HPDE6-E6E7 (cell line): Measurements from ENCODE around the gene ABCB9.
"Not testable (repeated sequence)": the region's sequence is repeated elsewhere in the genome, so short reads cannot be mapped to it uniquely, and the experiment has no call there.

Source experiments
- DNase-seq: peaks from one replicate; pipeline ENCODE4 v3.0.0; 2011; ENCODE audit warnings: missing footprints; ENCODE audit errors: extremely low spot score

Gene ABCB9

GRCh38 chr12:122965851-122966742, at the start of gene ABCB9:
TSS of gene ABCB9 (minus strand) at chr12:122966463. CDS start at chr12:122960235, 6,228 bp downstream.
- DNase-seq: peak; percentile 94

DNA sequence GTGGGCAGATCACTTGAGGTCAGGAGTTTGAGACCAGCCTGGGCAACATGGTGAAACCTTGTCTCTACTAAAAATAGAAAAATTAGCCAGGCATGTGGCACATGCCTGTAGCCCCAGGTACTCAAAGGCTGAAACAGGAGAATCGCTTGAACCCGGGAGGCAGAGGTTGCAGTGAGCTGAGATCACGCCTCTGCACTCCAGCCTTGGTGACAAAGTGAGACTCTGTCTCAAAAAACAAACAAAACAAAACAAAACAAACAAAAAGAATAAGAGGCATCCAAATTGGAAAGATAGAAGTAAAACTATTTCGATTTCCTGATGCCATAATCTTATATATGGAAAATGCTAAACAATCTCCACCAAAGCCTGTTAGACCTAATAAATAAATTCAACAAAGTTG, 48.2 kb upstream of the ABCB9 start:
- not testable (repeated sequence) for DNase-seq

- DNase-seq: no peak
Observed at GRCh38 chr12:123013185-123014095, 47.2 kb upstream of the ABCB9 start.

GRCh38 chr12:123011701-123012100, 45.4 kb upstream of the ABCB9 start:
- no peak for DNase-seq

DNA sequence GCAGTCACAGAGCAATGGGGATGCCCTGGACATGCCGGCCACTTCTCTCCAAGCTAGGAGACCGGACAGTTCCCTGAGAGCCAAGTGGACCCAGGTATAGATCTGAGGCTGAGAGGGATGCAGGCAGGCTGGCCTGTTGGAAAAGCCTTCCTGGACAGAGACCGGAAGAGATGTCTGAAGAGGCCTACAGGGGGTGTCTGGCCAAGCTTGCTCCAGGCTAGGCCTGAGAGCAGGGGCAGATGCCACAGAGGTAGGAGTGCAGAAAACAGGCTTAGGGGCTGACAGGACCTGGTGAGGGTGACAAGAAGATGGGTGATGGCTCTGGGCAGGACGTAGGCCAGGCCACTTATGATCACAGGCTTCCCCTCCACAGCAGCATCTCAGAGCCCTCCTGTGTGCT, 44.4 kb upstream of the ABCB9 start:
- DNase-seq: no peak

DNA sequence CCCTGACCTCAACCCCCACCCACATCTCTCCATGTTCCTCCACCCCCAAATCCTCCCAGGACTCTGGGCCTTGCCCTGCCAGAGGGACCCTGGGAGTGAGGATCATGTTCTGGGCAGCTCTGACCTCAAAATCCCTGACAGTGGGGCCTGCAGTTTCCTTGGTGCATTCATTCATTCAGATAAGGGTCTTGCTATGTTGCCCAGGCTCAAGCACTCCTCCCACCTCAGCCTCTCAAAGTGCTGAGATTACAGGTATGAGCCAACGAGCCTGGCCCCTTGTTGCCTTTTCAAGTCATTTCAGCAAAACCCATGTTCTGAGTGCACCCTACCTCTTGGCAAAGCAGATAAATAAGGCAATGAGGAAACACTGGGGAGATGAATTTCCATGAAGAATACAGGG, 43.8 kb upstream of the ABCB9 start:
- DNase-seq: no peak

DNA sequence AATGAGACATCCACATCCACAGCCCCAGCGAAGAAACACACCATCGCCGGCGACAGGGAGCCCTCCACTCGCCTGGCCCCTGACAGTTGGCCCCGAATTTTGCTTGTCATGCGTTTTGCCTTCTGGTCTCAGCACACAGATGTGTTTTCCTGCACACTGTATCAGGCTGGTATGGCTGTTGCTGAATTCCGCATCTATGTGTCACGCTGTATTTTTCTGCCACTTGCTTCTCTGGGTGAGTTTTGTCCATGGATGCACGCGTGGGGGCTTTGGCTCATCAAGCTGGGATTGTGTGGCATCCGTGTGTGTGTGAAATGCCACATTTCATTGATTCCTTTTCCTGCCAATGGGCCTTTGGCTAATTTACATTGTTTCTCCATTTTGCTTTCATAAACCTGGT, 40.7 kb upstream of the ABCB9 start:
- no peak for DNase-seq

- DNase-seq: no peak
Observed at GRCh38 chr12:123005081-123005626, 38.9 kb upstream of the ABCB9 start.

GRCh38 chr12:123004287-123004686, 38.0 kb upstream of the ABCB9 start:
- DNase-seq: no peak

DNA sequence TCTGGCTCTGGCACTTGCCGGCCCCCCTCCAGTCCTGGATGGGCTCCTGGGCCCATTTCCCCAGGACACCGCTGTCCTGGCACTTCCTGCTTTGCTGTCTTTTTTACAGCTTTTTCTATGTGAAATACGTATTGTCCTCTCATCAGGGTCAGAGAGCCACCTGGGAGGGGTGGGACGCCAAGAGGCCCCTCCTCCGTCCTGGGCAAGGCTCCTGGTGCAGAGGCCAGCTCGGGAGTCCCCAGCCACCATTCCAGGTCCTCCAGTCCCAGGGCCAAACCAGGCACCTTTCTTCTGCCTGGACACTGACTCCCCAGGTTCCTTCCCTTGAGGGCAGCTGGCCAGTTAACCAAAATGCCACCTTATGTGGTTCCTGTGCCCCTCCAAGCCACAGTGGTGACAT, 37.0 kb upstream of the ABCB9 start:
- DNase-seq: no peak

DNA sequence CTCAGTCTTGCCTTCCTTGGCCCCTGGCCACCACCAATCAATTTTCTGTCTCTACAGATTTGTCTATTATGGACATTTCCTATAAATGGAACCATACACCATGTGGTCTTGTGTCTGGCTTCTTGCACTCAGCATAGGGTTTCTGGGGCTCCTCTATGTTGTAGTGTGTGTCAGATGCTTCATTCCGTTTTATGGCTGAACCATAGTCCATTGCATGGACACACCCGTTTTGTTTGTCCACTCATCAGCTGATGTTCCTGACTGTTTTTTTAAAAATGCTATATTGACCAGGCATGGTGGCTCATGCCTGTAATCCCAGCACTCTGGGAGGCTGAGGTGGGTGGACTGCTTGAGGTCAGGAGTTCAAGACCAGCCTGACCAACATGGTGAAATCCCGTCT, 35.2 kb upstream of the ABCB9 start:
- no peak for DNase-seq

DNA sequence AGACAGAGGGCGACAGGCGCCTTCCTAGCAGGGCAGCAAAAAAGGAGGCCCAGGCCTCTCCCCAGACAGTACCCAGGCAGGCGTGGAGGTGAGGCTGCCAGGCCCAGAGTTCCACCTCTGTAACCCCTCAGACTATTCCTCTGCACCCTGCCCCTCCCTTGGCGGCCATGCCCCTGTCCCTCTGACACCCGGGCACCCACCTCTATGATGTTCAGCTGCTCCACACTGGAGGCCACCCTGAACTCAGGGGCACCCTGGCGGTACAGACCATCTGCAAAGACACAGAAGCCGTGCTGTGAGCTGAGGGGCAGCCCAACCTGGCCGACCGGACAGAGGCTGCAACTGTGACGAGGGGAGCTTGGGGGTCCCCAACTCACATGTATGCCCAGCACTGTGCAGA, 34.3 kb upstream of the ABCB9 start:
- DNase-seq: no peak

DNA sequence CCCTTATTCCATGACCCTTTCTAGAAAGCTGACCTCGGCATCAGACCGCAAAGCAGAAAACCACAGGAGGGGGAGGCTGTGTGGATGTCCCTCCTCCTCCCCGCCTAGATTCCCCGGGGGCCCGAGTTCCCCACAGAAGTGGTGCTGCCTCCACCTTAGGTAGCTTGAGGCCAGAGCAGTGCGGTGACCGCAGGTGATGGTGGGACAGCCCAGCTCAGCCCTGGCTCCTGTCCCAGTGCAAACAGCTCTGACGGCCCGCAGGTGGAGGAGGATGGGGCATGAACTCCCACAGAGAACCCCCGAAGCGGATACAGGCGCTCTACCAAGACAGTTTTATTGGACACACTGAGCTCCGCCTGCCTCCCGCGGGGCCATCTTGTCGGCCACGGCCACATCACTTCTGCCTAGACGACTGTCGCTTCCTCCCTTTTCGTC, 33.7 kb upstream of the ABCB9 start:
- no peak for DNase-seq

- no peak for DNase-seq
Observed at GRCh38 chr12:122999196-122999946, 33.1 kb upstream of the ABCB9 start.

- no peak for DNase-seq
Observed at GRCh38 chr12:122998316-122998715, 32.1 kb upstream of the ABCB9 start.

GRCh38 chr12:122997343-122998250, 31.3 kb upstream of the ABCB9 start:
- DNase-seq: no peak

GRCh38 chr12:122996621-122997342, 30.5 kb upstream of the ABCB9 start:
- DNase-seq: no peak

DNA sequence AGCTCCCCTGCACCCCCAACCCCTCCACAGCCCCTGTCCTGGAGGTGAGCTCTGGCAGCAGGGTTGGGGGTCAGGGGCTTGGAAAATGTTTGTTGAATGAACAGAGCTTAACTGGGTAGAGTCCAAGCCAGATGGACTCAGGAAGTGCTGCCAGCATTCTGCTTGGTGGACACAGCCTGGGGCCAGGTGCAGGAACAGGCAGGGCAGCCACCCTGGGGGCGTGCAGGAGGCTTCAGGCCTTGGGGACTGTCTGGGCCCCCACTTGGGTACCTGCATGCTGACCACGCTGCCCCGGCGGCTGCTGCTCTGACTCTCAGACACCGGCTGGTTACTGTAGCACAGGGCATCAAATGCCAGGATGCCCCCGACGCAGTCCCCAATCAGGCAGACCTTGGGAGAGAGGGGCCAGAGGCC, 29.9 kb upstream of the ABCB9 start:
- no peak for DNase-seq

DNA sequence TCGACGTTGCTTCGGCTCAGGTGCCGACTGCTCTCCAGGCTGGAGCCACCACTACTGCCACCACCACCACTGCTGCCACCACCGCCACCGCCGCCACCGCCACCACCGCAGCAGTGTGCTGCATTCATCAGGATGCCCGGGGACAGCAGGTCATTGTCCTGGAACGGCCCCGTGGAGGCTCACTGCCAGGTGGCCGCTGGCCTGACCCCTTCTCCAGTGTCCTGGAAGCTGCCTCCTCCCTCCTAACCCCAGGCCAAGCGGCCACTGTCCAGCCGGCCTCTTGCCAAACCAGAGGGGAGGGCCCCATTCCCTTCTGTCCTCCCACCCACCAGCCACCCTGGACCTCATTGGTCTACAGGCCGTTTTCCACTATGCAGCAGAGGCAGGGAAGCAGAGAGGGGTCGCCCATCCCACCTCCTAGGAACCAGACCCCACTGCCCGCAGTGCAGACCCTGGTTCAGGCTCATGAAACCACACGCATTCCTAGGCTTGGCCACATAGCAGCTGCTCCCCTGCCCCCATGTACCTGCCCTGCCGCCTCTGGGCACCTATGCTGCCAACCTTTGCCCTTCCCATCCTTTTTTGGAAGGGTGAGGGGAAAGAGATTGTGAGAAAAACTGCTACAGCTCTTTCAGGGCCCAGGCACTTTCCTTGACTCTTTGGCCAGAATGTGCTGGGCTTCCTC, 29.4 kb upstream of the ABCB9 start:
- no peak for DNase-seq
